Thyroid gland (tissue), 4 donors: ENCODE data around the gene STAMBP.

Source experiments
- CTCF ChIP-seq, 6 experiments: fragments of 200-600 bp in 3 of 6; fragments of 450-650 bp in 3 of 6; sonication (generic) in 3 of 6; IDR thresholded peaks; one replicate each; pipeline ENCODE4 v1.5.1; 2016 to 2019; ENCODE audit warnings: antibody characterized with exemption in 6 of 6, mild to moderate bottlenecking in 2 of 6, inconsistent platforms in 1 of 6, moderate library complexity in 1 of 6
- POLR2A ChIP-seq, 2 donors: fragments of 450-650 bp; IDR thresholded peaks; one replicate each; pipeline ENCODE4 v1.6.1; 2017; ENCODE audit warnings: antibody characterized with exemption in 2 of 2, mild to moderate bottlenecking in 2 of 2, moderate library complexity in 1 of 2

GRCh38 chr2:73839653-73840411 lies 11.1 kb downstream of the STAMBP start:
- TF ChIP-seq POLR2A (IDR thresholded peaks at IDR 0.05) = no peak
- no peak for TF ChIP-seq CTCF (IDR thresholded peaks at IDR 0.05)
